Vagina (tissue), 2 donors: Measurements from ENCODE around the gene ZNF443. TPM values are rescaled to one million over a fixed set of nuclear protein-coding genes. Genes with fewer than 3 reads are reported as not detected.
"Not testable (repeated sequence)": the region's sequence is repeated elsewhere in the genome, so short reads cannot be mapped to it uniquely, and the experiment has no call there.

Experiments used
- DNase-seq, 2 donors: peaks; one replicate each; pipeline ENCODE4 v3.0.0-alpha.2; 2017; ENCODE audit errors: extremely low spot score in 2 of 2
- H3K27ac ChIP-seq: fragments of 200-600 bp; sonication (generic); one replicate; pipeline ENCODE4 v1.5.1; 2019
- H3K27me3 ChIP-seq: fragments of 200-600 bp; sonication (generic); one replicate; pipeline ENCODE4 v1.5.1; 2019
- H3K36me3 ChIP-seq, 2 donors: fragments of 200-600 bp; sonication (generic); one replicate each; pipeline ENCODE4 v1.5.1; 2017 to 2019
- H3K4me1 ChIP-seq: fragments of 200-600 bp; sonication (generic); one replicate; pipeline ENCODE4 v1.5.1; 2019
- H3K4me3 ChIP-seq, 2 donors: fragments of 200-600 bp; sonication (generic); 1 replicate in 1 of 2; 2 replicates in 1 of 2; pipeline ENCODE4 v1.5.1; 2016 to 2019
- H3K9me3 ChIP-seq: fragments of 200-600 bp; sonication (generic); one replicate; pipeline ENCODE4 v1.5.1; 2019
- POLR2A ChIP-seq, 2 donors: fragments of 450-650 bp; IDR thresholded peaks; one replicate each; pipeline ENCODE4 v1.6.1; 2017; ENCODE audit warnings: antibody characterized with exemption in 2 of 2, mild to moderate bottlenecking in 2 of 2, moderate library complexity in 2 of 2
- POLR2AphosphoS5 ChIP-seq, 2 donors: sonication (generic); formaldehyde crosslinking; IDR thresholded peaks; one replicate each; pipeline ENCODE4 v1.9.0; 2017; ENCODE audit warnings: antibody characterized with exemption in 2 of 2, mild to moderate bottlenecking in 2 of 2, low read depth in 1 of 2; ENCODE audit not compliant: insufficient read depth in 1 of 2
- intact Hi-C: fragments of 100-400 bp; cut with DNase I; formaldehyde crosslinking; loops from one replicate; pipeline ENCODE4 v1.15.1; 2023
- total RNA-seq: library from RNA; depleted of rRNA; stranded (reverse); fragments of >200 nt; gene quantifications from one replicate; pipeline ENCODE4 v1.2.3, GENCODE V29; 2016
- TF ChIP-seq, protein P1 (sequence below), 3 experiments: fragments of 450-650 bp in 2 of 3; fragments of 200-600 bp in 1 of 3; sonication (generic) in 1 of 3; IDR thresholded peaks; one replicate each; pipeline ENCODE4 v1.5.1; 2017 to 2019; ENCODE audit warnings: antibody characterized with exemption in 3 of 3, mild to moderate bottlenecking in 2 of 3, moderate library complexity in 2 of 3

The ZNF443 gene
- total RNA-seq = 5.9 TPM

DNA sequence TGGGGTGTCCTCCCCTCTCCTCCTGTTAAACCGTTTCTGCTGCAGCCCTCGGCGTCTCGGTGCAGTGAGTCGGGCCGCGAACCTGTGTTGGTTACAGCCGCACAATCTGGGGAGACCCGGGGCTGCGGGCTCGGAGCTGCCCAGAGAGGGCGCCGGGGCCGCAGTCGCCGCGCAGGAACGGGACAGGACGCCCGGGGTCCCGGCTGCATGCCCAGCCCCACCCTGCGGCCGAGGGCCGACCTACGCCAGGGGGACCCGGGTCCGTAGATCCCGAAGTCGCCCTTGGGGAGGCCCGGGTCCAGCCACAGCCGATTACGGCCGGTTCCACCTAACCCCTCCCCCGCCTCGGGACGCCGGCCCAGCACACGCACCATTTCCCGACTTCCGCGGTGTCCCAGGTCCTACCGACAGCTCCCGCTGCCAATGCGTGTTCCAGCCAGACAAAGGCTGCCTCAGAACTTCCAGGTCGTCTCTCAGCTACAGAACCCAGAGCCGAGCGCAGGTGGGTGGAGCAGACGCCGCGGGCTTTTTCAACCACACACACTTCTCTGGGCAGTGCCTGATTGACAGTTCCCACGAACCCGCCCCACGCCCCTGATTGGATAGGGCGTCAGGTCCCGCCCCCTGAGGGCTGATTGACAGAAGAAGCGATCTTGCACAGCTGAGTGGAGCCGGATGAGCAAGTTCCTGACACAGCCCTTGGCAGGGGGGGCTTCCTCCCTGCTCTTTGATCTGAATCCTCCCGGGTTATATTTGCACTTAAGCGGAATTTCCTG, at the start of gene ZNF443:
TSS of gene ZNF443 (minus strand) at position 481 of the 776 bp plus-strand sequence. CDS start at position 374, 107 bp downstream.
- intact Hi-C loops = no loop called here
- Histone ChIP-seq H3K4me1 (peaks cover 6% of the 10 kb centered on the region), H3K27me3 (no peaks in the 10 kb centered on the region), H3K4me3 (peak within 1 kb of the TSS; percentile 79 to 80), H3K36me3 (no peaks in the 10 kb centered on the region), H3K27ac (peak within 1 kb of the TSS; percentile 73), H3K9me3 (no peaks in the 10 kb centered on the region)
- peak; percentile 81 to 91 for TF ChIP-seq POLR2AphosphoS5 (IDR thresholded peaks at IDR 0.05; ENCODE audit: insufficient read depth in 1 of 2, low read depth in 1 of 2)
- TF ChIP-seq, protein P1, sequence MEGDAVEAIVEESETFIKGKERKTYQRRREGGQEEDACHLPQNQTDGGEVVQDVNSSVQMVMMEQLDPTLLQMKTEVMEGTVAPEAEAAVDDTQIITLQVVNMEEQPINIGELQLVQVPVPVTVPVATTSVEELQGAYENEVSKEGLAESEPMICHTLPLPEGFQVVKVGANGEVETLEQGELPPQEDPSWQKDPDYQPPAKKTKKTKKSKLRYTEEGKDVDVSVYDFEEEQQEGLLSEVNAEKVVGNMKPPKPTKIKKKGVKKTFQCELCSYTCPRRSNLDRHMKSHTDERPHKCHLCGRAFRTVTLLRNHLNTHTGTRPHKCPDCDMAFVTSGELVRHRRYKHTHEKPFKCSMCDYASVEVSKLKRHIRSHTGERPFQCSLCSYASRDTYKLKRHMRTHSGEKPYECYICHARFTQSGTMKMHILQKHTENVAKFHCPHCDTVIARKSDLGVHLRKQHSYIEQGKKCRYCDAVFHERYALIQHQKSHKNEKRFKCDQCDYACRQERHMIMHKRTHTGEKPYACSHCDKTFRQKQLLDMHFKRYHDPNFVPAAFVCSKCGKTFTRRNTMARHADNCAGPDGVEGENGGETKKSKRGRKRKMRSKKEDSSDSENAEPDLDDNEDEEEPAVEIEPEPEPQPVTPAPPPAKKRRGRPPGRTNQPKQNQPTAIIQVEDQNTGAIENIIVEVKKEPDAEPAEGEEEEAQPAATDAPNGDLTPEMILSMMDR (IDR thresholded peaks at IDR 0.05) = no peak
- peak; percentile 99 for DNase-seq

DNA sequence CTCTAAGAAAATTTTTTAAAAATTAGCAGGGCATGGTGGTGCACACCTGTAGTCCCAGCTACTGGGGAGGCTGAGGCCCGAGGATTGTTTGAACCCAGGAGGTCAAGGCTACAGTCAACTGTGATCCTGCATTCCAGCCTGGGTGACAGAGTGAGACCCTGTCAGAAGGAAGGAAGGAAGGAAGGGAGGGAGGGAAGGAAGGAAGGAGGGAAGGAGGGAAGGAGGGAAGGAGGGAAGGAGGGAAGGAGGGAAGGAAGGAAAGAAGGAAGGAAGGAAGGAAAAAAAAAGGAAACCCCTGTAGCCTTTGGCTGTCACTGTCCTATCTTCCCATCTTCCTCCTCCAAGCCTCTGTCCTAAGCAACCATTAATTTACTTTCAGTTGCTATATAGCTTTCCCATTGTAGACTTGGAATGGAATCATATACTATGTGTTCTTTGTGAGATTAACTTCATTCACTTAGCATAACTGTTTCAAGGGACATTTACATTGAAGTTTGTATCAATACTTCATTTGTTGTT, 45.5 kb upstream of the ZNF443 start:
- H3K36me3 ChIP-seq, H3K9me3 ChIP-seq, H3K4me3 ChIP-seq, intact Hi-C loops, H3K27me3 ChIP-seq, H3K27ac ChIP-seq, DNase-seq: not testable (repeated sequence)
- peaks cover 33% of the 10 kb centered on the region for H3K4me1 ChIP-seq

DNA sequence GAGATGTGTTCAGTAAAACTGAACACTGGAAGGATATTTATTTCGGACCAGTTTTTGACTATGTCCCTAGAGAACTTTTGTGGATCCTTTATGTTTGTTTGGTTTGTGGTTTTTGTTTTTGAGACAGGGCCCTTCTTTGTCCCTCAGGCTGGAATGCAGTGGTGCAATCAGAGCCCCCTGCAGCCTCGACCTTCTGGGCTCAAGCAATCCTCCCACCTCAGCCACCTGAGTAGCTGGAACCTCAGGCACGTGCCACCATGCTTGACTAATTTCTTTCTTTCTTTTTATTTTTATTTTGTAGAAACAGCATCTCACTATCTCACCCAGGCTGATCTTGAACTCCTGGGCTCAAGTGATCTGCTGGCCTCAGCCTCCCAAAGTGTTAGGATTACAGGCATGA, 44.8 kb upstream of the ZNF443 start:
- Histone ChIP-seq H3K4me1 (peaks cover 33% of the 10 kb centered on the region), H3K36me3 (no peaks in the 10 kb centered on the region), H3K9me3 (no peaks in the 10 kb centered on the region), H3K4me3 (peak overlapping the region in 1 of 2 donors; percentile 69), H3K27ac (no peak overlapping the region), H3K27me3 (no peaks in the 10 kb centered on the region)
- intact Hi-C loops = no loop called here
- TF ChIP-seq POLR2A (IDR thresholded peaks at IDR 0.05) (no peak), POLR2AphosphoS5 (IDR thresholded peaks at IDR 0.05; ENCODE audit: insufficient read depth in 1 of 2, low read depth in 1 of 2) (no peak)
- TF ChIP-seq, protein P1 (IDR thresholded peaks at IDR 0.05) = no peak
- DNase-seq = no peak

DNA sequence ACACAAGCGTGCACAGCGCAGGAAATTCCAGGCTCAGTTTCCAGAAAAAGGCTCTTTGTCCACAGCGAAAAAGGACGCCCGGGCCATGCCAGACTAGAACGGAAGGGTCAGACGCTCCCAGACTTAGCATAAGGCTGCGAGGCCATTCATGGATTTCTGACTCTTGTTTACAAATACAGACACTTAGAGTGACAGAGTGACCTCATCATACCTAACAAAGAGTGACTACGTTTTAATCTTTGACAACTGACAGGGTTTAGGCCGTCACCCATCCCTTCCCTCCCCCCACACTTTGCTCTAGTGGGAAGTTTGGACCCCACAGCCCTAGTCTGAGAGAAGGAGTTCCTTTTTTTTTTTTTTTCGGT, 44.2 kb upstream of the ZNF443 start:
- no peak for TF ChIP-seq POLR2A (IDR thresholded peaks at IDR 0.05)
- no peak for TF ChIP-seq POLR2AphosphoS5 (IDR thresholded peaks at IDR 0.05; ENCODE audit: insufficient read depth in 1 of 2, low read depth in 1 of 2)
- TF ChIP-seq, protein P1 (IDR thresholded peaks at IDR 0.05) = no peak
- intact Hi-C loops = no loop called here
- H3K4me1 ChIP-seq = peaks cover 33% of the 10 kb centered on the region
- peak overlapping the region; percentile 69 to 85 for H3K4me3 ChIP-seq
- H3K27ac ChIP-seq = peak overlapping the region; percentile 86
- no peaks in the 10 kb centered on the region for H3K27me3 ChIP-seq
- no peak for DNase-seq
- no peaks in the 10 kb centered on the region for H3K9me3 ChIP-seq
- no peaks in the 10 kb centered on the region for H3K36me3 ChIP-seq

DNA sequence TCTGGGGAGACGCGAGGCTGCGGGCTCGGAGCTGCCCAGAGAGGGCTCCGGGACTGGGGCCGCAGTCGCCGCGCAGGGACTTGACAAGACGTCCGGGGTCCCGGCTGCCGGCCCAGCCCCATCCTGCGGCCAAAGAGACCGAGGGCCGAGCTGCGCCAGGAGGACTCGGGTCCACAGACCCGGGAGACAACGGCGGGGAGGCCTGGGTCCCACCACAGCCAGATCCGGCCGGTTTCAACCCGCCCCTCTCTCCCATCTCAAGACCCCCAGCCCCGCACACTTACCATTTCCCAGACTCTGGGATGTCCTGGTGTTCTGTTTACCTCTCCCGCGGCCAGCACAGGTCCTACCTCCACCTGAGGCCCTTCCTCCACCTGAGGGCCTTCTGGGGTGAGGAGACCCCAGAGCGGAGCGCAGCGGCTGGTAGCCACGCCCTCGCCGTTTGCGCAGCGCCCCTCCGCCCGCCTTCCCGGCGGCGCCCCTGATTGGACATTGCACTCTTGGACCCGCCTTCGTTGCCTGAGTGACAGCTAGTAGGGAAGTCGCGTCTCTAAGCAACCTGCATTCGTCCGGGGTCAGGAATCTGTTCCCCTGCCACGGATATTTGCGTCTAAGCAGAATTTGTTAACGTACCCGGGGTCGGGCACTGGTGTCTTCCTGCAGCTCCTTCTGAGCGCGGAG, 43.7 kb upstream of the ZNF443 start, which contains the start of gene ZNF709:
TSS of gene ZNF709 (minus strand) at position 446 of the 681 bp plus-strand sequence. CDS start at position 287, 159 bp downstream.
- Histone ChIP-seq H3K4me1 (peaks cover 33% of the 10 kb centered on the region), H3K4me3 (peak within 1 kb of the TSS; percentile 69 to 85), H3K9me3 (no peaks in the 10 kb centered on the region), H3K36me3 (no peaks in the 10 kb centered on the region), H3K27ac (peak within 1 kb of the TSS; percentile 86), H3K27me3 (no peaks in the 10 kb centered on the region)
- TF ChIP-seq POLR2A (IDR thresholded peaks at IDR 0.05) = peak in 1 of 2 donors; percentile 58
- peak; percentile 61 to 89 for TF ChIP-seq POLR2AphosphoS5 (IDR thresholded peaks at IDR 0.05; ENCODE audit: insufficient read depth in 1 of 2, low read depth in 1 of 2)
- TF ChIP-seq, protein P1 (IDR thresholded peaks at IDR 0.05) = peak in 1 of 3 experiments; percentile 3
- intact Hi-C loops = no loop called here
- DNase-seq = peak in 1 of 2 donors; percentile 90
